ENCODE results near the gene HRCT1. TPM values are rescaled to one million over a fixed set of nuclear protein-coding genes. Genes with fewer than 3 reads are reported as not detected.

Gene HRCT1
- total and polyA plus RNA-seq, 3 donors from 2014 or later, result 2.5 to 7.1 (median 6.5) TPM

DNA sequence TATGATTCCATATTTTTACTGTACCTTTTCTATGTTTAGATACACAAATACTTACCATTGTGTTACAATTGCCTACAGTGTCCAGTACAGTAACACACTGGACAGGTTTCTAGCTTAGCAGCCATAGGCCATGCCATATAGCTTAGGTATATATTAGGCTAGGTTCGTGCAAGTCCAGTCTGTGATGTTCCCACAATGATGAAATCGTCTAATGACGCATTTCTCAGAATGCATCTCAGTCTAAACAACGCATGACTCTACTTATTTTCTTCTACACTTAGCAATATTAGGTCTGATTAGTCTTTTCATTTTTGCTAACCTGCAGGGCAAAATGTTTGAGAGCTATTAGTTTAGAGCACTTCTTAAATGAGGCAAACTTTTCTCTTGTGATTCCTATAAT, 29.3 kb downstream of the HRCT1 start:
- Histone ChIP-seq H3K4me1 (no peaks in the 10 kb centered on the region), H3K36me3 (ENCODE audit: low read depth, missing control alignments) (no peaks in the 10 kb centered on the region), H3K9me3 (no peaks in the 10 kb centered on the region), H3K27me3 (no peaks in the 10 kb centered on the region), H3K4me3 (no peak overlapping the region), H3K27ac (no peak overlapping the region)
- no peak for DNase-seq
- WGBS, 2 donors, result 96% methylated on average over 4 of the region's 4 CpGs
- intact Hi-C loops (cut with DNase I; ENCODE audit: low total_unique reads), result no loop called here
- TF ChIP-seq POLR2A (IDR thresholded peaks at IDR 0.05), result no peak
- TF ChIP-seq, protein P1, sequence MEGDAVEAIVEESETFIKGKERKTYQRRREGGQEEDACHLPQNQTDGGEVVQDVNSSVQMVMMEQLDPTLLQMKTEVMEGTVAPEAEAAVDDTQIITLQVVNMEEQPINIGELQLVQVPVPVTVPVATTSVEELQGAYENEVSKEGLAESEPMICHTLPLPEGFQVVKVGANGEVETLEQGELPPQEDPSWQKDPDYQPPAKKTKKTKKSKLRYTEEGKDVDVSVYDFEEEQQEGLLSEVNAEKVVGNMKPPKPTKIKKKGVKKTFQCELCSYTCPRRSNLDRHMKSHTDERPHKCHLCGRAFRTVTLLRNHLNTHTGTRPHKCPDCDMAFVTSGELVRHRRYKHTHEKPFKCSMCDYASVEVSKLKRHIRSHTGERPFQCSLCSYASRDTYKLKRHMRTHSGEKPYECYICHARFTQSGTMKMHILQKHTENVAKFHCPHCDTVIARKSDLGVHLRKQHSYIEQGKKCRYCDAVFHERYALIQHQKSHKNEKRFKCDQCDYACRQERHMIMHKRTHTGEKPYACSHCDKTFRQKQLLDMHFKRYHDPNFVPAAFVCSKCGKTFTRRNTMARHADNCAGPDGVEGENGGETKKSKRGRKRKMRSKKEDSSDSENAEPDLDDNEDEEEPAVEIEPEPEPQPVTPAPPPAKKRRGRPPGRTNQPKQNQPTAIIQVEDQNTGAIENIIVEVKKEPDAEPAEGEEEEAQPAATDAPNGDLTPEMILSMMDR (IDR thresholded peaks at IDR 0.05), result no peak

DNA sequence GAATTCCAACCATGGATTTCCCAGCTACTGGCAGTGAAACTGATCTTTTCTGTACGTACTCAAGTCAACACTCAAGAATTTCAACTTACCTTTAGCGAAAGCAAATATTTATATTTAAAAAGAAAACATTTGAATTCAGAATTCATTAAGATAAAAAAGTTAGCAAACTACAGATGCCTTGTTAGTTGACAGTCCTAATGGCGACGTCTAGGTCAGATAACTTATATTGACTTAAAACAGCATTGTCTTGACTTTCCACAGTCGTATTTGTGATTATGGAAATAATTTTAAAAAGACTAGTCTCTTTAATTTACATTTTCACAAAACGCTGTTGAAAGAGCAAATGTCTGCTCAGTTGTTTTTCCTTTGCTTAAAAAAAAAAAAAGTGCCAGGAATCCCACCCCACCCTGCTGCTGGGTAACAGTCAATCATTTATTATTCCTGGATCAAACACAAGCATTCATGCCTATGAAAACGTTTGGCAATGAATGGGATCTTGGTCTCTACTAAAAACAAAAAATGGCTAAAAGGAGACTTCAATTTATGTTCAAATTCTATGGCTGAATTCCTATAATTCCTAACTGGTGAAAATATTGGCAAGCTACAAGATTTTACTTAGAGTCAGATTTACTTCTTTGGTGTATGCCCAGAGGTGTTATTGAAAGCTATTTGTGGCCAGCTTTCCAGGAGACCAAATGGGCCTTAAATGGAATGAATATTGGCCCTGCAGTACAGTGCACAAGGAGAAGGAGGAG, 29.9 kb downstream of the HRCT1 start:
- no peak overlapping the region for H3K4me3 ChIP-seq
- no peaks in the 10 kb centered on the region for H3K36me3 ChIP-seq (ENCODE audit: low read depth, missing control alignments)
- H3K27ac ChIP-seq, result no peak overlapping the region
- TF ChIP-seq POLR2A (IDR thresholded peaks at IDR 0.05), result no peak
- TF ChIP-seq, protein P1 (IDR thresholded peaks at IDR 0.05), result no peak
- intact Hi-C loops (cut with DNase I; ENCODE audit: low total_unique reads), result no loop called here
- H3K9me3 ChIP-seq, result no peaks in the 10 kb centered on the region
- DNase-seq, result no peak
- no peaks in the 10 kb centered on the region for H3K4me1 ChIP-seq
- WGBS, 2 donors, result 75 to 85% methylated on average over 7 of the region's 7 CpGs
- no peaks in the 10 kb centered on the region for H3K27me3 ChIP-seq

DNA sequence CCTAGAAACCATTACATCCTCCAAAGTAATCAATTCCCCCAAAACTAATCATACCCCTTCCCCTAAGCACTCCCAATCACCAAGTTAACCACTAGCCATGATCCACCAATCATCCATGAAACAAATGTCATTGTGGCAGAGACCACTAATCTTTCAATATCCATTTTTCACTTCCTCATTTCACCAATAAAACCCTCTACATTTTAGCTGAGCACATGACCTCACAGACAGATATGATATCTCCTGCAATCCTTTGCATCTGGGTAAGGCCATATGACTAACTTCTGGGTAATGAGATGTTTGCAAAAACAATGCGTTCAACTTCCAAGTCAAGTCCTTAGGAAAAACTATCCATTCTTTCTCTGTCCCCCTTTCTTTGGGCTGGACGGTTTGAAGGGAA, 31.2 kb downstream of the HRCT1 start:
- 89 to 93% methylated on average over 2 of the region's 2 CpGs for WGBS, 2 donors
- no peaks in the 10 kb centered on the region for H3K27me3 ChIP-seq
- H3K27ac ChIP-seq, result no peak overlapping the region
- no peaks in the 10 kb centered on the region for H3K36me3 ChIP-seq (ENCODE audit: low read depth, missing control alignments)
- no peaks in the 10 kb centered on the region for H3K9me3 ChIP-seq
- no peak for DNase-seq
- no peaks in the 10 kb centered on the region for H3K4me1 ChIP-seq
- TF ChIP-seq, protein P1 (IDR thresholded peaks at IDR 0.05), result no peak
- no peak for TF ChIP-seq POLR2A (IDR thresholded peaks at IDR 0.05)
- intact Hi-C loops (cut with DNase I; ENCODE audit: low total_unique reads), result no loop called here
- no peak overlapping the region for H3K4me3 ChIP-seq

DNA sequence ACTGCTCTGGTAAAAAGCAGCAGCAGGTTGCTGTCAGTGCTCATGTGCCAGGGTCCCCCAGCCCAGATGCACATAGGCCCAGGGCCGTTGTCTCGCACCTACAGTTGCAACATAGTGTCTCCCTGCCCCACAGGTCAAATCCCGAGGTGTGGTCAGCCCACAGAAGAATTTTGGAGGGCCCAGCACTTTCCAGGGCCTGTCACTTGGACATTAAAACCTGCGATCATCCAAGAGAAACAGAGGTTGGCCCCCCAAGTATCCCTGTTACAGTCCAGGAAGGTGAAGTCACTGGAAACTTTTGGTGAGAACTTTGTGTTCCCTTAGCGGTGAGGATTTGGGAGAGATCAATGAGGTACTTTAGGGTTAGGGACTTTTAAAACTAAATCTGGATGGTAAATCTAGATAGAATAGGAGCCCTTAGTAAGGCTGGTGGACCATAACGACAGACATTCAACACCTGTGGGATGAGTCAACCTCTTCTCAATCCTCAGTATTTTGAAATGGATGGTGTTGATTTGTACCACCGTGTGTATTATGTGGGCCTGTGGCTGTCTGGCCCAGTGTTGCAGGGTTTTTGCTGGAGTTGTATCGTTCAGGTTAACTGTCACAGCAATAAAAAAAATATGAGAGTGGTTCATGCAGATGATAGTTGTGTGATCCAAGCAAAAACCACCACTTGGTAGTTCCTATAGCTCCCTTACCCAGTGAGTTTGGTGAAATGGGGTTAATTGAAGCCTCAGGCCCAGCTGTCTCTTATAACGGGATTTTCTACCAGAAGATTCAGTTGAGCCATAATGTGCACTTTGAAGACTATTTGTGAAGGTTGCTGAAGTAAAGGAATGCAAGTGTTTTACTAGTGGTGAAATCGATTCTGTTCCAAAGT, 32.7 kb downstream of the HRCT1 start:
- Histone ChIP-seq H3K27me3 (no peaks in the 10 kb centered on the region), H3K4me1 (no peaks in the 10 kb centered on the region), H3K27ac (no peak overlapping the region), H3K4me3 (no peak overlapping the region), H3K36me3 (ENCODE audit: low read depth, missing control alignments) (no peaks in the 10 kb centered on the region), H3K9me3 (no peaks in the 10 kb centered on the region)
- intact Hi-C loops (cut with DNase I; ENCODE audit: low total_unique reads), result no loop called here
- 74 to 79% methylated on average over 8 to 10 of the region's 10 CpGs for WGBS, 2 donors
- TF ChIP-seq, protein P1 (IDR thresholded peaks at IDR 0.05), result no peak
- no peak for TF ChIP-seq POLR2A (IDR thresholded peaks at IDR 0.05)
- DNase-seq, result no peak

All from testis (tissue), 3 donors.